A549 (cell line): Measurements from ENCODE around the gene TLE1. TPM values are rescaled to one million over a fixed set of nuclear protein-coding genes. Genes with fewer than 3 reads are reported as not detected.

ENCODE experiments used
- ATAC-seq, 2 experiments: fragments of 200-7000 bp in 1 of 2; fragments of >200 bp in 1 of 2; cut with Nextera tagmentation in 1 of 2; cut with Tn5 transposase in 1 of 2; 3 replicates each; pipeline versions ENCODE4 v1.8.0 to v1.9.1; 2018 to 2020; ENCODE audit warnings: mild to moderate bottlenecking in 1 of 2, moderate library complexity in 1 of 2
- CTCF ChIA-PET: fragments of 300-600 bp; sonication (Branson Sonifier 250); formaldehyde crosslinking; extraction: SDS; loops from one replicate; lab custom pipeline; 2021; ENCODE audit warnings: antibody characterized with exemption, inconsistent platforms; lab: Yijun Ruan, JAX
- POLR2A ChIA-PET: fragments of 350-600 bp; formaldehyde crosslinking; extraction: SDS; loops from one replicate; lab custom pipeline; 2021; ENCODE audit warnings: antibody characterized with exemption, inconsistent platforms; lab: Yijun Ruan, JAX
- DNase-seq, 2 experiments: peaks; one replicate each; pipeline versions ENCODE4 v3.0.0 to v3.0.0-alpha.2; 2011 to 2016; ENCODE audit warnings: low read depth in 1 of 2, low spot score in 1 of 2
- FAIRE-seq: peaks from 2 replicates; lab custom pipeline; 2011; peaks lifted over from hg19 to GRCh38; lab: Jason Lieb, UNC
- H3K27ac ChIP-seq, 2 experiments: fragments of >200 bp; sonication (Bioruptor Twin); formaldehyde crosslinking; 3 replicates each; pipeline ENCODE4 v1.5.1; 2016 to 2017
- H3K4me1 ChIP-seq: fragments of >200 bp; sonication (Bioruptor Twin); formaldehyde crosslinking; 3 replicates; pipeline ENCODE4 v1.6.1; 2016
- H3K4me2 ChIP-seq: fragments of >200 bp; sonication (Bioruptor Twin); formaldehyde crosslinking; 3 replicates; pipeline ENCODE4 v1.6.1; 2016
- H3K4me3 ChIP-seq: fragments of >200 bp; sonication (Bioruptor Twin); formaldehyde crosslinking; 3 replicates; pipeline ENCODE4 v1.5.1; 2016
- H3K9me3 ChIP-seq: fragments of >200 bp; sonication (Bioruptor Twin); formaldehyde crosslinking; 3 replicates; pipeline ENCODE4 v1.6.1; 2016
- CBX8 ChIP-seq: fragments of 200-600 bp; sonication (generic); IDR thresholded peaks from 2 replicates; pipeline ENCODE4 v1.6.1; 2016
- CHD2 ChIP-seq: fragments of 150-350 bp; IDR thresholded peaks from 2 replicates; pipeline ENCODE4 v1.6.1; 2014; ENCODE audit warnings: low read length; ENCODE audit not compliant: partially characterized antibody
- CHD4 ChIP-seq: fragments of 200-600 bp; sonication (generic); IDR thresholded peaks from 2 replicates; pipeline ENCODE4 v1.6.1; 2016; ENCODE audit warnings: antibody characterized with exemption, mild to moderate bottlenecking, borderline replicate concordance
- CTCF ChIP-seq: fragments of >200 bp; sonication (Bioruptor Twin); formaldehyde crosslinking; IDR thresholded peaks from 3 replicates; pipeline ENCODE4 v1.5.1; 2016
- EHMT2 ChIP-seq: fragments of 200-600 bp; sonication (generic); IDR thresholded peaks from 2 replicates; pipeline ENCODE4 v1.6.1; 2016; ENCODE audit warnings: antibody characterized with exemption, low read depth, mild to moderate bottlenecking, moderate library complexity
- ELK1 ChIP-seq: fragments of 150-350 bp; IDR thresholded peaks from 2 replicates; pipeline ENCODE4 v1.6.1; 2014; ENCODE audit warnings: low read depth, mild to moderate bottlenecking, low read length
- EP300 ChIP-seq, 2 experiments: fragments of >200 bp; sonication (Bioruptor Twin); formaldehyde crosslinking; IDR thresholded peaks; 2 replicates in 1 of 2; 3 replicates in 1 of 2; pipeline ENCODE4 v1.6.1; 2016 to 2017
- ESRRA ChIP-seq: fragments of 150-350 bp; IDR thresholded peaks from 2 replicates; pipeline ENCODE4 v1.6.1; 2014; ENCODE audit warnings: mild to moderate bottlenecking, low read length, borderline replicate concordance
- FOSB ChIP-seq: fragments of 250-450 bp; sonication (Bioruptor Pico); IDR thresholded peaks from 2 replicates; pipeline ENCODE4 v1.5.0; 2020; ENCODE audit warnings: mild to moderate bottlenecking, moderate library complexity
- HDAC2 ChIP-seq: fragments of 200-600 bp; sonication (generic); IDR thresholded peaks from 2 replicates; pipeline ENCODE4 v1.6.1; 2016
- HES2 ChIP-seq: fragments of >200 bp; sonication (Bioruptor Twin); formaldehyde crosslinking; IDR thresholded peaks from 2 replicates; pipeline ENCODE4 v1.6.1; 2016
- HEYL ChIP-seq: fragments of 250-450 bp; sonication (Bioruptor Pico); IDR thresholded peaks from 2 replicates; pipeline ENCODE4 v1.8.0; 2021; ENCODE audit warnings: mild to moderate bottlenecking, moderate library complexity
- HMGXB4 ChIP-seq: fragments of 250-450 bp; sonication (Bioruptor Pico); IDR thresholded peaks from 2 replicates; pipeline ENCODE4 v1.5.0; 2021; ENCODE audit warnings: mild to moderate bottlenecking, moderate library complexity, borderline replicate concordance
- HOXB5 ChIP-seq: fragments of 250-450 bp; sonication (Bioruptor Pico); IDR thresholded peaks from 2 replicates; pipeline ENCODE4 v1.5.0; 2020; ENCODE audit warnings: mild to moderate bottlenecking, moderate library complexity
- JUN ChIP-seq, 2 experiments: fragments of >200 bp; sonication (Bioruptor Twin); formaldehyde crosslinking; IDR thresholded peaks; 2 replicates in 1 of 2; 3 replicates in 1 of 2; pipeline ENCODE4 v1.6.1; 2016 to 2017
- JUNB ChIP-seq: fragments of >200 bp; sonication (Bioruptor Twin); formaldehyde crosslinking; IDR thresholded peaks from 2 replicates; pipeline ENCODE4 v1.6.1; 2016
- KDM5A ChIP-seq: fragments of 200-600 bp; sonication (generic); IDR thresholded peaks from 2 replicates; pipeline ENCODE4 v1.6.1; 2016; ENCODE audit warnings: antibody characterized with exemption, mild to moderate bottlenecking
- MAFK ChIP-seq: fragments of 450-650 bp; IDR thresholded peaks from 2 replicates; pipeline ENCODE4 v1.6.1; 2014; ENCODE audit not compliant: partially characterized antibody
- NR3C1 ChIP-seq: fragments of >200 bp; sonication (Bioruptor Twin); formaldehyde crosslinking; IDR thresholded peaks from 3 replicates; pipeline ENCODE4 v1.6.1; 2017
- POLR2AphosphoS2 ChIP-seq: conservative IDR thresholded peaks from 2 replicates; pipeline ENCODE4 v1.6.1; 2012; ENCODE audit warnings: low read length, improper control_type of control experiment, inconsistent platforms
- RNF2 ChIP-seq: fragments of 200-600 bp; sonication (generic); IDR thresholded peaks from 2 replicates; pipeline ENCODE4 v1.6.1; 2016; ENCODE audit warnings: low read depth, mild to moderate bottlenecking, antibody characterized with exemption, moderate library complexity, borderline replicate concordance
- TFCP2L1 ChIP-seq: fragments of 250-450 bp; sonication (Bioruptor Pico); IDR thresholded peaks from 2 replicates; pipeline ENCODE4 v1.5.0; 2021; ENCODE audit warnings: mild to moderate bottlenecking
- USF2 ChIP-seq: fragments of 450-650 bp; IDR thresholded peaks from 2 replicates; pipeline ENCODE4 v1.6.1; 2014; ENCODE audit warnings: antibody characterized with exemption
- ZC3H11A ChIP-seq: fragments of 450-650 bp; IDR thresholded peaks from 2 replicates; pipeline ENCODE4 v1.6.1; 2014; ENCODE audit warnings: antibody characterized with exemption, mild to moderate bottlenecking
- ZSCAN20 ChIP-seq: fragments of 250-450 bp; sonication (Bioruptor Pico); IDR thresholded peaks from 2 replicates; pipeline ENCODE4 v1.8.0; 2022; ENCODE audit warnings: mild to moderate bottlenecking, moderate library complexity
- WGBS: methylation state at CpG from one replicate; pipeline ENCODE4 v1.1.6; 2017; ENCODE audit errors: missing lambda C conversion rate; 5-methylcytosine and 5-hydroxymethylcytosine counted together
- polyA plus RNA-seq, 4 experiments: library from polyadenylated mRNA; depleted of rRNA in 3 of 4; stranded (reverse); fragments of >200 nt; fragmentation: RNase III in 1 of 4; extraction: RNeasy Plus Mini Kit Qiagen cat#74134 plus additional on column Dnase treatment in 1 of 4; gene quantifications; 2 replicates in 3 of 4; 3 replicates in 1 of 4; pipeline ENCODE4 v1.2.3, GENCODE V29; 2011 to 2017

The TLE1 gene
- polyA plus RNA-seq, 2 of the 4 experiments (the other 2 are of a cell fraction), result 45.8 to 117 TPM

GRCh38 chr9:81591791-81592190 lies 97.6 kb downstream of the TLE1 start (continued):
- TF ChIP-seq JUN (IDR thresholded peaks at IDR 0.05), result no peak
- TF ChIP-seq ESRRA, result no peak
- TF ChIP-seq HOXB5 (CRISPR knock-in tag), result no peak
- TF ChIP-seq RNF2, result no peak
- no peak for TF ChIP-seq POLR2AphosphoS2
- no peak for TF ChIP-seq CHD4

- TF ChIP-seq FOSB (CRISPR knock-in tag), result no peak
- no peak for TF ChIP-seq JUNB
- TF ChIP-seq HOXB5 (CRISPR knock-in tag), result no peak
- no peak for TF ChIP-seq TFCP2L1
- no peak for TF ChIP-seq HMGXB4
- no peak for TF ChIP-seq HES2
- TF ChIP-seq EP300 (IDR thresholded peaks at IDR 0.05), result no peak
- no peak for TF ChIP-seq ZC3H11A
- no peak for TF ChIP-seq EHMT2
- no peak for TF ChIP-seq USF2
- TF ChIP-seq MAFK, result no peak
- TF ChIP-seq CBX8, result no peak
- TF ChIP-seq HDAC2, result no peak
- TF ChIP-seq NR3C1, result no peak
- TF ChIP-seq CTCF, result no peak
- TF ChIP-seq ELK1, result no peak
- TF ChIP-seq CHD2, result no peak
- no peak for TF ChIP-seq KDM5A
- no peak for TF ChIP-seq HEYL
- TF ChIP-seq ZSCAN20, result no peak
- no peak overlapping the region for H3K4me2 ChIP-seq
- FAIRE-seq, result no peak
- H3K4me1 ChIP-seq, result peaks cover 59% of the 10 kb centered on the region
- H3K4me3 ChIP-seq, result no peak overlapping the region
- 97% methylated on average over 16 of the region's 16 CpGs for WGBS
- peak overlapping the region; percentile 83 to 90; a peak in 5 of 6 replicates for H3K27ac ChIP-seq
- ChIA-PET CTCF (no interaction called here), POLR2A (no interaction called here)
- no peak for DNase-seq
- H3K9me3 ChIP-seq, result no peaks in the 10 kb centered on the region
- no peak for ATAC-seq
Measured at GRCh38 chr9:81590688-81591087, 98.7 kb downstream of the TLE1 start.
